Keratinocyte (primary cell): ENCODE measurements around the gene ZBTB38. TPM values are rescaled to one million over a fixed set of nuclear protein-coding genes. Genes with fewer than 3 reads are reported as not detected.

ENCODE experiments used
- DNase-seq: peaks from one replicate; pipeline ENCODE4 v3.0.0-alpha.2; 2011; ENCODE audit warnings: low read depth, missing footprints, low spot score
- FAIRE-seq: peaks from 2 replicates; lab custom pipeline; 2011; peaks lifted over from hg19 to GRCh38; lab: Jason Lieb, UNC
- H2AFZ ChIP-seq: 2 replicates; pipeline ENCODE4 v1.6.0; 2012; ENCODE audit warnings: low read length, control low read depth, inconsistent platforms; ENCODE audit not compliant: control insufficient read depth
- H3K27ac ChIP-seq: 2 replicates; pipeline ENCODE4 v1.5.1; 2011; ENCODE audit warnings: low read length; ENCODE audit not compliant: control insufficient read depth, insufficient read depth
- H3K27me3 ChIP-seq: 3 replicates; pipeline ENCODE4 v1.6.0; 2011; ENCODE audit warnings: low read length; ENCODE audit not compliant: control insufficient read depth, insufficient read depth; ENCODE audit errors: extremely low read depth
- H3K36me3 ChIP-seq, 2 experiments: 2 replicates in 1 of 2; 3 replicates in 1 of 2; pipeline ENCODE4 v1.5.1; 2011; ENCODE audit warnings: low read length in 2 of 2, mild to moderate bottlenecking in 1 of 2; ENCODE audit not compliant: control insufficient read depth in 2 of 2, insufficient read depth in 2 of 2; ENCODE audit errors: extremely low read depth in 1 of 2
- H3K4me1 ChIP-seq: 3 replicates; pipeline ENCODE4 v1.5.1; 2011; ENCODE audit warnings: low read length; ENCODE audit not compliant: control insufficient read depth, insufficient read depth; ENCODE audit errors: extremely low read depth
- H3K4me2 ChIP-seq: 3 replicates; pipeline ENCODE4 v1.6.0; 2011; ENCODE audit warnings: low read depth, low read length; ENCODE audit not compliant: control insufficient read depth, insufficient read depth; ENCODE audit errors: extremely low read depth
- H3K4me3 ChIP-seq, 3 experiments: fragments of 200-600 bp in 1 of 3; sonication (generic) in 1 of 3; 2 replicates in 2 of 3; 3 replicates in 1 of 3; pipeline ENCODE4 v1.5.1; 2011 to 2016; ENCODE audit warnings: low read length in 3 of 3, mild to moderate bottlenecking in 3 of 3, control low read depth in 2 of 3, inconsistent platforms in 1 of 3, low read depth in 1 of 3, mixed read lengths in 1 of 3, mixed run types in 1 of 3, moderate library complexity in 1 of 3; ENCODE audit not compliant: control insufficient read depth in 2 of 3, insufficient read depth in 2 of 3; ENCODE audit errors: extremely low read depth in 1 of 3
- H3K79me2 ChIP-seq: 2 replicates; pipeline ENCODE4 v1.6.0; 2012; ENCODE audit warnings: low read length; ENCODE audit not compliant: control insufficient read depth, insufficient read depth
- H3K9ac ChIP-seq: 3 replicates; pipeline ENCODE4 v1.6.0; 2011; ENCODE audit warnings: low read length; ENCODE audit not compliant: control insufficient read depth, insufficient read depth; ENCODE audit errors: extremely low read depth
- H3K9me1 ChIP-seq: 3 replicates; pipeline ENCODE4 v1.6.0; 2011; ENCODE audit warnings: low read length; ENCODE audit not compliant: control insufficient read depth, insufficient read depth; ENCODE audit errors: extremely low read depth
- H3K9me3 ChIP-seq: 2 replicates; pipeline ENCODE4 v1.5.1; 2012; ENCODE audit warnings: low read depth, low read length; ENCODE audit not compliant: control insufficient read depth
- H4K20me1 ChIP-seq: 3 replicates; pipeline ENCODE4 v1.6.0; 2011; ENCODE audit warnings: low read length; ENCODE audit not compliant: control insufficient read depth, insufficient read depth; ENCODE audit errors: extremely low read depth
- EZH2 ChIP-seq: IDR thresholded peaks from one replicate; pipeline ENCODE4 v1.6.1; 2012; ENCODE audit warnings: inconsistent platforms, mild to moderate bottlenecking, low read length, moderate library complexity
- dilution Hi-C: fragments of 300-500 bp; cut with MboI; formaldehyde crosslinking; loops from one replicate; pipeline ENCODE4 v1.7.0; 2020; ENCODE audit warnings: low sequenced_read_pairs; ENCODE audit not compliant: extremely low pct_ligation_motif_present
- polyA plus RNA-seq, 5 experiments: library from polyadenylated mRNA; depleted of rRNA in 3 of 5; stranded (reverse) in 3 of 5; stranded (forward) in 1 of 5; unstranded in 1 of 5; fragments of >200 nt; gene quantifications; 1 replicate in 1 of 5; 2 replicates in 3 of 5; 3 replicates in 1 of 5; pipeline versions ENCODE4 v1.2.1 to v1.2.3, GENCODE V29; 2011 to 2012; ENCODE audit warnings: missing spikeins in 2 of 5, low read depth in 1 of 5, low replicate concordance in 1 of 5
- TF ChIP-seq, protein P1 (sequence below), 3 experiments: IDR thresholded peaks in 1 of 3; conservative IDR thresholded peaks in 1 of 3; optimal IDR thresholded peaks in 1 of 3; 2 replicates in 2 of 3; 3 replicates in 1 of 3; pipeline versions ENCODE3 to v1.5.1; 2011; ENCODE audit warnings: low read length in 3 of 3, mild to moderate bottlenecking in 3 of 3, moderate library complexity in 2 of 3, control low read depth in 1 of 3, inconsistent platforms in 1 of 3; ENCODE audit not compliant: insufficient read depth in 2 of 3; ENCODE audit errors: extremely low read depth in 1 of 3

Gene ZBTB38
- polyA plus RNA-seq, 1 donor (not counting 4 experiments of a cell fraction or from before 2014, with no cell fraction given): 34.9 TPM

DNA sequence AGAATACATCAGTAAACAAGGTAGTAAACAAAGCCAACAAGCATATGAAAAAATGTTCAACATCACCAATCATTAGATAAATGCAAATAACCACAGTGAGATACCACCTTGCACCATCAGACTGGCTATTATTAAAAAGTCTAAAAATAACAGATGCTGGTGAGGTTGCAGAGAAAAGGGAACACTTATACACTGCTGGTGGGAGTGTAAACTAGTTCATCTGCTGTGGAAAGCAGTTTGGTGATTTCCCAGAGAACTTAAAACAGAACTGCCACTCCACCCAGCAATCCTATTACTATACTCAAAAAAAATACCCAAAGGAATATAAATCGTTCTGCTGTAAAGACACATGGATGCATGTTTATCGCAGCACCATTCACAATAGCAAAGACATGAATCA lies 30.3 kb upstream of the ZBTB38 start:
- no peaks in the 10 kb centered on the region for H3K9me1 ChIP-seq
- H3K9ac ChIP-seq: no peak overlapping the region
- dilution Hi-C loops: no loop called here
- H3K4me3 ChIP-seq: no peak overlapping the region
- H4K20me1 ChIP-seq: no peaks in the 10 kb centered on the region
- H3K27ac ChIP-seq: no peak overlapping the region
- H3K79me2 ChIP-seq: no peaks in the 10 kb centered on the region
- no peaks in the 10 kb centered on the region for H3K36me3 ChIP-seq
- no peaks in the 10 kb centered on the region for H3K27me3 ChIP-seq
- no peak overlapping the region for H2AFZ ChIP-seq
- peaks cover 12% of the 10 kb centered on the region for H3K4me1 ChIP-seq
- TF ChIP-seq, protein P1, sequence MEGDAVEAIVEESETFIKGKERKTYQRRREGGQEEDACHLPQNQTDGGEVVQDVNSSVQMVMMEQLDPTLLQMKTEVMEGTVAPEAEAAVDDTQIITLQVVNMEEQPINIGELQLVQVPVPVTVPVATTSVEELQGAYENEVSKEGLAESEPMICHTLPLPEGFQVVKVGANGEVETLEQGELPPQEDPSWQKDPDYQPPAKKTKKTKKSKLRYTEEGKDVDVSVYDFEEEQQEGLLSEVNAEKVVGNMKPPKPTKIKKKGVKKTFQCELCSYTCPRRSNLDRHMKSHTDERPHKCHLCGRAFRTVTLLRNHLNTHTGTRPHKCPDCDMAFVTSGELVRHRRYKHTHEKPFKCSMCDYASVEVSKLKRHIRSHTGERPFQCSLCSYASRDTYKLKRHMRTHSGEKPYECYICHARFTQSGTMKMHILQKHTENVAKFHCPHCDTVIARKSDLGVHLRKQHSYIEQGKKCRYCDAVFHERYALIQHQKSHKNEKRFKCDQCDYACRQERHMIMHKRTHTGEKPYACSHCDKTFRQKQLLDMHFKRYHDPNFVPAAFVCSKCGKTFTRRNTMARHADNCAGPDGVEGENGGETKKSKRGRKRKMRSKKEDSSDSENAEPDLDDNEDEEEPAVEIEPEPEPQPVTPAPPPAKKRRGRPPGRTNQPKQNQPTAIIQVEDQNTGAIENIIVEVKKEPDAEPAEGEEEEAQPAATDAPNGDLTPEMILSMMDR (optimal IDR thresholded peaks at IDR 0.05 in 1 of 3, IDR thresholded peaks at IDR 0.05 in 1 of 3, conservative IDR thresholded peaks at IDR 0.05 in 1 of 3; ENCODE audit: extremely low read depth in 1 of 3, insufficient read depth in 2 of 3, low read length in 3 of 3): no peak
- TF ChIP-seq EZH2: no peak
- H3K9me3 ChIP-seq: no peaks in the 10 kb centered on the region
- no peak for FAIRE-seq
- no peak for DNase-seq
- H3K4me2 ChIP-seq: no peak overlapping the region

DNA sequence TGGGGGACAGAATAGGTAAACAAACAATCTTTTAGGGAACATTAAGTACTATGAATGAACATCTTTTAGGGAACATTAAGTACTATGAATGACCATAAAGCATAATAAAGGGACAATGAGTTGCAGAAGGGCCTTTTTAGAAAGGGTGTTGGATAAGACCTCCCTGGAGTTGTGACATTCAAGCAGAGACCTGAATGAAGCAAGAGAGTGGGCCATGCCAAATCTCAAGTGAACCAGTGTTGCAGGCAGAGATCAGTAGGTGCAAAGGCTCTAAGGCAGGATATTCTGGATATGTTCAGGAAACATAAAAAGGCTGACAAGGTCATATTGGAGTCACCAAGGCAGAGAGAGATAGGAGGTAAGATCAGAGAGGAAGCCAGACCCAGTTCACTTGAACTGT lies 29.4 kb upstream of the ZBTB38 start:
- Histone ChIP-seq H3K4me1 (peaks cover 12% of the 10 kb centered on the region), H3K27me3 (no peaks in the 10 kb centered on the region), H2AFZ (no peak overlapping the region), H3K9me1 (no peaks in the 10 kb centered on the region), H4K20me1 (no peaks in the 10 kb centered on the region), H3K4me3 (no peak overlapping the region), H3K79me2 (no peaks in the 10 kb centered on the region), H3K36me3 (no peaks in the 10 kb centered on the region), H3K4me2 (no peak overlapping the region), H3K27ac (no peak overlapping the region), H3K9me3 (no peaks in the 10 kb centered on the region), H3K9ac (no peak overlapping the region)
- no peak for TF ChIP-seq EZH2
- TF ChIP-seq, protein P1 (optimal IDR thresholded peaks at IDR 0.05 in 1 of 3, IDR thresholded peaks at IDR 0.05 in 1 of 3, conservative IDR thresholded peaks at IDR 0.05 in 1 of 3; ENCODE audit: extremely low read depth in 1 of 3, insufficient read depth in 2 of 3, low read length in 3 of 3): no peak
- no peak for FAIRE-seq
- dilution Hi-C loops: no loop called here
- DNase-seq: no peak
